Hepatocyte (in vitro differentiated cells): Measurements from ENCODE around the gene CLDN6. TPM values are rescaled to one million over a fixed set of nuclear protein-coding genes. Genes with fewer than 3 reads are reported as not detected.

Source experiments
- DNase-seq: peaks from one replicate; pipeline ENCODE4 v3.0.0-alpha.2; 2016; ENCODE audit warnings: low spot score
- H2AFZ ChIP-seq: fragments of 200-600 bp; sonication (generic); 2 replicates; pipeline ENCODE4 v1.6.0; 2016; ENCODE audit warnings: antibody characterized with exemption, mild to moderate bottlenecking
- H3K27ac ChIP-seq: fragments of 200-600 bp; sonication (generic); 2 replicates; pipeline ENCODE4 v1.5.1; 2016; ENCODE audit warnings: mild to moderate bottlenecking
- H3K27me3 ChIP-seq: fragments of 200-600 bp; sonication (generic); 2 replicates; pipeline ENCODE4 v1.6.1; 2016
- H3K36me3 ChIP-seq: fragments of 200-600 bp; sonication (generic); replicated peaks from 2 replicates; pipeline ENCODE4 v1.5.1; 2016; ENCODE audit warnings: low read depth; ENCODE audit not compliant: insufficient read depth
- H3K4me1 ChIP-seq: fragments of 200-600 bp; sonication (generic); 2 replicates; pipeline ENCODE4 v1.5.1; 2016; ENCODE audit warnings: mild to moderate bottlenecking, moderate library complexity; ENCODE audit not compliant: insufficient read depth
- H3K4me2 ChIP-seq: fragments of 200-600 bp; sonication (generic); 2 replicates; pipeline ENCODE4 v1.6.0; 2016
- H3K4me3 ChIP-seq: fragments of 200-600 bp; sonication (generic); 2 replicates; pipeline ENCODE4 v1.5.1; 2016; ENCODE audit warnings: mild to moderate bottlenecking
- H3K79me2 ChIP-seq: fragments of 200-600 bp; sonication (generic); 2 replicates; pipeline ENCODE4 v1.6.0; 2017; ENCODE audit warnings: mild to moderate bottlenecking
- H3K9me2 ChIP-seq: fragments of 200-600 bp; sonication (generic); replicated peaks from 2 replicates; pipeline ENCODE4 v1.6.0; 2017; ENCODE audit warnings: mild to moderate bottlenecking; ENCODE audit not compliant: insufficient read depth
- H3K9me3 ChIP-seq: fragments of 200-600 bp; sonication (generic); 2 replicates; pipeline ENCODE4 v1.5.1; 2016; ENCODE audit warnings: low read depth, mild to moderate bottlenecking
- H4K20me1 ChIP-seq: fragments of 200-600 bp; sonication (generic); 2 replicates; pipeline ENCODE4 v1.6.0; 2016; ENCODE audit warnings: mild to moderate bottlenecking; ENCODE audit not compliant: insufficient read depth, poor library complexity, severe bottlenecking
- CTCF ChIP-seq: fragments of 200-600 bp; sonication (generic); IDR thresholded peaks from 2 replicates; pipeline ENCODE4 v1.5.1; 2016; ENCODE audit warnings: antibody characterized with exemption, mild to moderate bottlenecking; ENCODE audit not compliant: poor library complexity
- EZH2 ChIP-seq: fragments of 200-600 bp; sonication (generic); IDR thresholded peaks from 2 replicates; pipeline ENCODE4 v1.6.1; 2016; ENCODE audit warnings: antibody characterized with exemption, mild to moderate bottlenecking, borderline replicate concordance
- EZH2phosphoT487 ChIP-seq: fragments of 200-600 bp; sonication (generic); IDR thresholded peaks from one replicate; pipeline ENCODE4 v1.6.1; 2018; ENCODE audit warnings: antibody characterized with exemption, mild to moderate bottlenecking, low read depth, moderate library complexity; ENCODE audit not compliant: unreplicated experiment, severe bottlenecking
- WGBS: methylation state at CpG from one replicate; pipeline ENCODE4 v1.1.6; 2016; ENCODE audit warnings: low lambda C conversion rate; ENCODE audit errors: missing lambda C conversion rate; 5-methylcytosine and 5-hydroxymethylcytosine counted together
- polyA plus RNA-seq: library from polyadenylated mRNA; unstranded; fragments of >200 nt; fragmentation: Nextera tagmentation; extraction: Ambion mirVana; gene quantifications from 2 replicates; pipeline ENCODE4 v1.2.1, GENCODE V29; 2016
- total RNA-seq: library from RNA; depleted of rRNA; stranded (reverse); fragments of >200 nt; gene quantifications from 2 replicates; pipeline ENCODE4 v1.2.3, GENCODE V29; 2014

The CLDN6 gene
- total and polyA plus RNA-seq, 2 experiments from 2014 or later = 258 to 568 TPM

- no peaks in the 10 kb centered on the region for H3K9me2 ChIP-seq
- no peak for TF ChIP-seq CTCF
- TF ChIP-seq EZH2phosphoT487 = no peak
- TF ChIP-seq EZH2 = peak; percentile 39
- DNase-seq = peak; percentile 64
- no peaks in the 10 kb centered on the region for H3K36me3 ChIP-seq
- H2AFZ ChIP-seq = no peak within 1 kb of the TSS
- peak within 1 kb of the TSS; percentile 66 for H3K4me2 ChIP-seq
- peak within 1 kb of the TSS; percentile 97 for H3K27ac ChIP-seq
- peaks cover 6% of the 10 kb centered on the region for H4K20me1 ChIP-seq
- H3K27me3 ChIP-seq = peaks cover 7% of the 10 kb centered on the region
- peaks cover 14% of the 10 kb centered on the region for H3K79me2 ChIP-seq
- H3K4me1 ChIP-seq = peaks cover 46% of the 10 kb centered on the region
- H3K4me3 ChIP-seq = no peak within 1 kb of the TSS
- 28% methylated on average over 27 of the region's 27 CpGs for WGBS
- H3K9me3 ChIP-seq = no peaks in the 10 kb centered on the region
Observed at GRCh38 chr16:3012828-3013420, 5.1 kb downstream of the CLDN6 start, which contains the start of gene CLDN9. TSS of gene CLDN9 (plus strand) at chr16:3012923. CDS start at chr16:3013363, 440 bp downstream.

GRCh38 chr16:3012246-3012645 is 5.7 kb downstream of the CLDN6 start:
- no peak for TF ChIP-seq EZH2phosphoT487
- TF ChIP-seq CTCF = no peak
- no peak for TF ChIP-seq EZH2
- Histone ChIP-seq H3K27me3 (peaks cover 7% of the 10 kb centered on the region), H3K4me2 (peak overlapping the region; percentile 66), H3K79me2 (peaks cover 10% of the 10 kb centered on the region), H3K9me3 (no peaks in the 10 kb centered on the region), H3K27ac (peak overlapping the region; percentile 97), H3K9me2 (no peaks in the 10 kb centered on the region), H3K4me1 (peaks cover 52% of the 10 kb centered on the region), H3K36me3 (no peaks in the 10 kb centered on the region), H2AFZ (no peak overlapping the region), H3K4me3 (no peak overlapping the region), H4K20me1 (peaks cover 6% of the 10 kb centered on the region)
- WGBS = 34% methylated on average over 15 of the region's 19 CpGs
- DNase-seq = peak; percentile 61

GRCh38 chr16:3010510-3010909 is 7.5 kb downstream of the CLDN6 start:
- peak overlapping the region; percentile 97 for H3K27ac ChIP-seq
- H3K27me3 ChIP-seq = peaks cover 7% of the 10 kb centered on the region
- TF ChIP-seq EZH2phosphoT487 = no peak
- TF ChIP-seq CTCF = no peak
- H3K79me2 ChIP-seq = no peaks in the 10 kb centered on the region
- H3K36me3 ChIP-seq = no peaks in the 10 kb centered on the region
- peak overlapping the region; percentile 83 for H3K4me2 ChIP-seq
- no peak for DNase-seq
- WGBS = 82% methylated on average over 8 of the region's 8 CpGs
- no peak overlapping the region for H2AFZ ChIP-seq
- peaks cover 62% of the 10 kb centered on the region for H3K4me1 ChIP-seq
- H3K9me3 ChIP-seq = no peaks in the 10 kb centered on the region
- no peaks in the 10 kb centered on the region for H4K20me1 ChIP-seq
- no peaks in the 10 kb centered on the region for H3K9me2 ChIP-seq
- H3K4me3 ChIP-seq = no peak overlapping the region
